Mammary epithelial cell (primary cell): Measurements from ENCODE around the gene DDX42.

ENCODE experiments used
- EZH2 ChIP-seq: IDR thresholded peaks from 2 replicates; pipeline ENCODE4 v1.6.1; 2012; ENCODE audit warnings: low read length, inconsistent platforms, borderline replicate concordance
- TF ChIP-seq, protein P1 (sequence below), 2 donors: IDR thresholded peaks in 1 of 2; conservative IDR thresholded peaks in 1 of 2; 2 replicates each; pipeline ENCODE4 v1.5.1; 2011 to 2012; ENCODE audit warnings: inconsistent platforms in 2 of 2, low read length in 2 of 2, mild to moderate bottlenecking in 2 of 2, control low read depth in 1 of 2, low read depth in 1 of 2; ENCODE audit not compliant: insufficient read depth in 1 of 2; ENCODE audit errors: extremely low read depth in 1 of 2

GRCh38 chr17:63837480-63837879 lies 63.5 kb downstream of the DDX42 start:
- TF ChIP-seq, protein P1, sequence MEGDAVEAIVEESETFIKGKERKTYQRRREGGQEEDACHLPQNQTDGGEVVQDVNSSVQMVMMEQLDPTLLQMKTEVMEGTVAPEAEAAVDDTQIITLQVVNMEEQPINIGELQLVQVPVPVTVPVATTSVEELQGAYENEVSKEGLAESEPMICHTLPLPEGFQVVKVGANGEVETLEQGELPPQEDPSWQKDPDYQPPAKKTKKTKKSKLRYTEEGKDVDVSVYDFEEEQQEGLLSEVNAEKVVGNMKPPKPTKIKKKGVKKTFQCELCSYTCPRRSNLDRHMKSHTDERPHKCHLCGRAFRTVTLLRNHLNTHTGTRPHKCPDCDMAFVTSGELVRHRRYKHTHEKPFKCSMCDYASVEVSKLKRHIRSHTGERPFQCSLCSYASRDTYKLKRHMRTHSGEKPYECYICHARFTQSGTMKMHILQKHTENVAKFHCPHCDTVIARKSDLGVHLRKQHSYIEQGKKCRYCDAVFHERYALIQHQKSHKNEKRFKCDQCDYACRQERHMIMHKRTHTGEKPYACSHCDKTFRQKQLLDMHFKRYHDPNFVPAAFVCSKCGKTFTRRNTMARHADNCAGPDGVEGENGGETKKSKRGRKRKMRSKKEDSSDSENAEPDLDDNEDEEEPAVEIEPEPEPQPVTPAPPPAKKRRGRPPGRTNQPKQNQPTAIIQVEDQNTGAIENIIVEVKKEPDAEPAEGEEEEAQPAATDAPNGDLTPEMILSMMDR (conservative IDR thresholded peaks at IDR 0.05 in 1 of 2, IDR thresholded peaks at IDR 0.05 in 1 of 2; ENCODE audit: extremely low read depth in 1 of 2, insufficient read depth in 1 of 2, low read depth in 1 of 2, low read length in 2 of 2), result no peak
- TF ChIP-seq EZH2, result no peak
